HG03045 (cell line): ENCODE results near the gene ATAT1.
A peak's percentile ranks its signal among the peaks of the same experiment; 100 is the strongest.
"Not testable (repeated sequence)": the region's sequence is repeated elsewhere in the genome, so short reads cannot be mapped to it uniquely, and the experiment has no call there.

Experiments used
- ATAC-seq: cut with Tn5 transposase; IDR thresholded peaks from one replicate; pipeline ENCODE4 v1.9.1; 2021; ENCODE audit warnings: mild to moderate bottlenecking, moderate library complexity; ENCODE audit not compliant: unreplicated experiment

Gene ATAT1

GRCh38 chr6:30626484-30627366, at the start of gene ATAT1:
Gene ATAT1 (plus strand): TSS chr6:30626874.
- ATAC-seq, result peak; percentile 81

- ATAC-seq, result no peak
These were observed 48.6 kb upstream of the ATAT1 start for GRCh38 chr6:30578051-30578450.

- ATAC-seq, result no peak
These were observed 42.8 kb upstream of the ATAT1 start for GRCh38 chr6:30583921-30584320.

- ATAC-seq, result no peak
These were observed 36.8 kb upstream of the ATAT1 start for GRCh38 chr6:30589754-30590358.

GRCh38 chr6:30590509-30590908, 36.2 kb upstream of the ATAT1 start:
- ATAC-seq, result no peak

- ATAC-seq, result no peak
These were observed 35.7 kb upstream of the ATAT1 start for GRCh38 chr6:30591008-30591407.

- ATAC-seq, result no peak
These were observed 34.4 kb upstream of the ATAT1 start for GRCh38 chr6:30592287-30592686.

- ATAC-seq, result not testable (repeated sequence)
These were observed 29.1 kb upstream of the ATAT1 start for GRCh38 chr6:30597315-30598144.

- no peak for ATAC-seq
These were observed 27.6 kb upstream of the ATAT1 start for GRCh38 chr6:30598912-30599624.

- ATAC-seq, result no peak
These were observed 26.9 kb upstream of the ATAT1 start for GRCh38 chr6:30599625-30600324.

GRCh38 chr6:30600451-30600961, 26.2 kb upstream of the ATAT1 start:
- ATAC-seq, result no peak

GRCh38 chr6:30601436-30601814, 25.2 kb upstream of the ATAT1 start:
- ATAC-seq, result no peak

- ATAC-seq, result no peak
These were observed 24.6 kb upstream of the ATAT1 start for GRCh38 chr6:30601815-30602641.

GRCh38 chr6:30603961-30604360, 22.7 kb upstream of the ATAT1 start:
- ATAC-seq, result no peak

- ATAC-seq, result no peak
These were observed 16.6 kb upstream of the ATAT1 start for GRCh38 chr6:30610065-30610464.

- ATAC-seq, result no peak
These were observed 15.4 kb upstream of the ATAT1 start for GRCh38 chr6:30611150-30611855.

- no peak for ATAC-seq
These were observed 14.8 kb upstream of the ATAT1 start for GRCh38 chr6:30611856-30612194.

- no peak for ATAC-seq
These were observed 14.5 kb upstream of the ATAT1 start for GRCh38 chr6:30612213-30612612.
